Upper lobe of right lung (tissue), 1 donor: ENCODE data around the gene SGIP1. TPM values are rescaled to one million over a fixed set of nuclear protein-coding genes. Genes with fewer than 3 reads are reported as not detected.
A peak's percentile ranks its signal among the peaks of the same experiment; 100 is the strongest.

Experiments
- ATAC-seq: fragments of 200-7000 bp; cut with Tn5 transposase; one replicate; pipeline ENCODE4 v1.9.1; 2020; ENCODE audit warnings: mild to moderate bottlenecking, moderate library complexity
- DNase-seq: peaks from one replicate; pipeline ENCODE4 v3.0.0-alpha.2; 2020
- H3K27ac ChIP-seq: fragments of 200-600 bp; one replicate; pipeline ENCODE4 v1.8.0; 2022
- H3K27me3 ChIP-seq: fragments of 200-600 bp; one replicate; pipeline ENCODE4 v1.8.0; 2022; ENCODE audit warnings: mild to moderate bottlenecking
- H3K36me3 ChIP-seq: fragments of 200-600 bp; one replicate; pipeline ENCODE4 v1.8.0; 2022
- H3K4me1 ChIP-seq: fragments of 200-600 bp; one replicate; pipeline ENCODE4 v1.8.0; 2022
- H3K4me3 ChIP-seq: fragments of 200-600 bp; one replicate; pipeline ENCODE4 v1.8.0; 2022; ENCODE audit warnings: mild to moderate bottlenecking
- H3K9me3 ChIP-seq: fragments of 200-600 bp; one replicate; pipeline ENCODE4 v1.8.0; 2022
- intact Hi-C: fragments of 100-400 bp; cut with DNase I; formaldehyde crosslinking; loops from one replicate; pipeline ENCODE4 v1.11.0; 2022
- total RNA-seq: library from RNA; stranded (reverse); fragmentation: NEBNext Ultra II Directional; extraction: Animal tissue kit (Norgen Biotek cat#: 25700); gene quantifications from one replicate; pipeline ENCODE4 v1.2.1, GENCODE V29; 2021
- TF ChIP-seq, protein P1 (sequence below): fragments of 200-600 bp; IDR thresholded peaks from one replicate; pipeline ENCODE4 v1.8.0; 2022; ENCODE audit warnings: antibody characterized with exemption
- donor health status: DM: no; HTN: yes; CAD: no; lungs with severe emphysema.

SGIP1 gene
- total RNA-seq, 1 donor from 2014 or later = 19.8 TPM

DNA sequence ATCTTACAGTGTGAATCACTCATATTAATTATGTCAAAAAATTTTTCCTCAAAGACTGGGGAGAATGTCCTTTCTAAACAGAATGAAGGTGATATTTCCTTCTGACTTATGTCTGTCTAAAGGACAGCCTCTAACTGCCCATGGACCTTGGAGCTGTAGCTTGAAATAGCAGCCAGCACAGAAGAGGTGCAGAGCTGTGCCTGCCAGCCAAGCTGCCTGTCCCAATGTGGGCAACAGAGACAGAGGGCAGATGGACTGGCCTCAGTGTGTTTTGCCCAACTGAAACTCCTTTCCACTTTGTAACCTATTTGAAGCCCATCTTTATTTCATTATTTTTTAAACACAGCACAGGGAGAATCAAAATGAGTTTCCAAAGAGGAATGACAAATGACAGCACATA lies 120.7 kb downstream of the SGIP1 start:
- Histone ChIP-seq H3K36me3 (no peaks in the 10 kb centered on the region), H3K4me1 (no peaks in the 10 kb centered on the region), H3K27me3 (no peaks in the 10 kb centered on the region), H3K9me3 (no peaks in the 10 kb centered on the region), H3K27ac (no peak overlapping the region), H3K4me3 (no peak overlapping the region)
- DNase-seq (no peak), ATAC-seq (no peak)
- TF ChIP-seq, protein P1, sequence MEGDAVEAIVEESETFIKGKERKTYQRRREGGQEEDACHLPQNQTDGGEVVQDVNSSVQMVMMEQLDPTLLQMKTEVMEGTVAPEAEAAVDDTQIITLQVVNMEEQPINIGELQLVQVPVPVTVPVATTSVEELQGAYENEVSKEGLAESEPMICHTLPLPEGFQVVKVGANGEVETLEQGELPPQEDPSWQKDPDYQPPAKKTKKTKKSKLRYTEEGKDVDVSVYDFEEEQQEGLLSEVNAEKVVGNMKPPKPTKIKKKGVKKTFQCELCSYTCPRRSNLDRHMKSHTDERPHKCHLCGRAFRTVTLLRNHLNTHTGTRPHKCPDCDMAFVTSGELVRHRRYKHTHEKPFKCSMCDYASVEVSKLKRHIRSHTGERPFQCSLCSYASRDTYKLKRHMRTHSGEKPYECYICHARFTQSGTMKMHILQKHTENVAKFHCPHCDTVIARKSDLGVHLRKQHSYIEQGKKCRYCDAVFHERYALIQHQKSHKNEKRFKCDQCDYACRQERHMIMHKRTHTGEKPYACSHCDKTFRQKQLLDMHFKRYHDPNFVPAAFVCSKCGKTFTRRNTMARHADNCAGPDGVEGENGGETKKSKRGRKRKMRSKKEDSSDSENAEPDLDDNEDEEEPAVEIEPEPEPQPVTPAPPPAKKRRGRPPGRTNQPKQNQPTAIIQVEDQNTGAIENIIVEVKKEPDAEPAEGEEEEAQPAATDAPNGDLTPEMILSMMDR = no peak
- intact Hi-C loops = no loop called here

DNA sequence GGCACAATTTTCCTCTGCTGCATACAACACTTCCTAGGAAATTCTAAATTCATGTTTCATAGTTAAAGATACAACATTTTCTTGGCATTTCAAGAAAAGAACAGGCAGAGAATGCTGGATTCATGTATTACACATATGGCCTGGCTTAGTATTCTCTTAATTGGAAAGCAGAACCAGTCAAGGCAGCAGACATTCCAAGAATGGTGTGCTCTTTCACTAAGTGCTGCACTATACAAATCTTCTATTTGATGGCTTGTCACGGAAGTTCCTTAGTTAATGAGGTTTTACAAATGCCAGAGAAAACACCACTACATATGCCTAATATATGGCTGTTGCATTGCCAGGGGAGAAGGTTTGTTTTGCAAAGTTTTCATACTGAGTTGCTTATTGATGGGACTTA lies 137.5 kb downstream of the SGIP1 start:
- no peaks in the 10 kb centered on the region for H3K9me3 ChIP-seq
- ATAC-seq = no peak
- no peaks in the 10 kb centered on the region for H3K27me3 ChIP-seq
- no peak overlapping the region for H3K4me3 ChIP-seq
- intact Hi-C loops = no loop called here
- TF ChIP-seq, protein P1 = no peak
- no peak overlapping the region for H3K27ac ChIP-seq
- no peaks in the 10 kb centered on the region for H3K4me1 ChIP-seq
- no peak for DNase-seq
- H3K36me3 ChIP-seq = no peaks in the 10 kb centered on the region

DNA sequence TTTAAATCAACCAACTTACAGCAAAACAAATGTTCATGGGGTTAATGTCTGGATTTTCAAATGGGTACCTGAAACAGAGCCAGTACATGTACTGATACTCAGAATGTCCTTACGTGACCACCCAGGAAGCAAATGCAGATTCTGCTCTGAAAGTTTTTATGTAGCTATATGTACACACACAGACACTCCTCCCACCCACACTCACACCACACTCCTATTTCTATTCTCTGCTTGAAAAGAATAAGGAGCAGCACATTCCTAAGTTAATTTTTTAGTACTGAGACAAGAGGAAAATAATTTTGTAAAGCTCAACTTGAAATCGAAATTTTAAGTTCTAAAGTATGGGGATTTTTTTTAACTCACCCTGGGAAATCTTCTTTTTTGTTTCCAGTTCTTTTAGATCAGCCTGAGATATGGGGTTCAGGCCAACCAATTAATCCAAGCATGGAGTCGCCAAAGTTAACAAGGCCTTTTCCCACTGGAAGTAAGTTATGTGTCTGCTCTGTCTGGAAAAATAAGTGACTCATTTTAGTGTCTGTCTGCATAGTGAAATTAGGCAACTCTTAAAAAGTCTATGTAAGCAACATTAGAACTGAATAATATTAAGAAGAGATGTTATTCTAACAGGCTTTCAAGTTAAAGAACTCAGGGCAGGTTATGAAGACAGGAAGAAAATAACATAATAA lies 142.8 kb downstream of the SGIP1 start:
- TF ChIP-seq, protein P1 = no peak
- Histone ChIP-seq H3K4me1 (no peaks in the 10 kb centered on the region), H3K36me3 (no peaks in the 10 kb centered on the region), H3K4me3 (no peak overlapping the region), H3K27me3 (no peaks in the 10 kb centered on the region), H3K27ac (peak overlapping the region; percentile 14), H3K9me3 (no peaks in the 10 kb centered on the region)
- ATAC-seq (no peak), DNase-seq (no peak)
- intact Hi-C loops = no loop called here

DNA sequence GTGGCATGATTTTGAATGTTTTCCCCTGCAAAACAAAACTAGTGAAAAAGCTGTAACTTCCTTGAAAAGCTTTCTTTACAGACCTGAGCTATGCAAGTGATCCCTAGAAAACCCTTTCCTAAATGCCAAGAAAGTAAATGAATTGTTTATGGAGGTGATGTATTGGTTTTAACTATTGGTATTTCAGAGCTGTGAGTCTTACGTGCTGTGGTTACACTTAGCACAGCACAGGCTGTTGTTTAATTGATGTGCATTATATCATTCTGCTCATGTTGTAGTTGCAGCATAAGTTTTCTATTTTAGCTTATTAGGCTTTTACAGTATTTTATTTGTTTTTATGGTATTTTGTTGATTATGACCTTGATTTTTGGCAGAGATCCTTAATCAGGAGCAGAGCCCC lies 144.2 kb downstream of the SGIP1 start:
- no peak overlapping the region for H3K4me3 ChIP-seq
- no peak overlapping the region for H3K27ac ChIP-seq
- H3K4me1 ChIP-seq = no peaks in the 10 kb centered on the region
- H3K27me3 ChIP-seq = no peaks in the 10 kb centered on the region
- ATAC-seq (no peak), DNase-seq (no peak)
- H3K36me3 ChIP-seq = no peaks in the 10 kb centered on the region
- TF ChIP-seq, protein P1 = no peak
- H3K9me3 ChIP-seq = no peaks in the 10 kb centered on the region
- intact Hi-C loops = no loop called here

DNA sequence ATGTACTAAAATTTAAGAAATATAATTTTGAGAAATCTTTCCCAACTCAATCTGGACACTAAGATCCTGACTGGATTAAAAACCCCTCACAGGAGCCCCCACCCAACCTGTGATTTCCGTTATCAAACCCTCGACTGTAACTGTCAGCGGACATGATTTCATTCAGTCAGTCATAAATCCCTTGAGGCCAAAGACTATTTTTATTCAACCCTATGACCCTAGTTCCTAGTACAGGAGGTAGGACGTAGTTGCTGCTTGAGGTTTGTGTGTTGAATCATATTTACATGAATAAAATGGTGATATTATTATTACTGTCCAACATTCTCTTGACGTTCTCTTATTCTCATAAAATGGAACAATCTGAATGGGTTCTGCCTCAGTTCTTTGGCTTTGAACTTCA lies 145.2 kb downstream of the SGIP1 start:
- Histone ChIP-seq H3K36me3 (no peaks in the 10 kb centered on the region), H3K27ac (no peak overlapping the region), H3K27me3 (no peaks in the 10 kb centered on the region), H3K4me3 (no peak overlapping the region), H3K4me1 (no peaks in the 10 kb centered on the region), H3K9me3 (no peaks in the 10 kb centered on the region)
- TF ChIP-seq, protein P1 = no peak
- ATAC-seq (no peak), DNase-seq (no peak)
- intact Hi-C loops = no loop called here

DNA sequence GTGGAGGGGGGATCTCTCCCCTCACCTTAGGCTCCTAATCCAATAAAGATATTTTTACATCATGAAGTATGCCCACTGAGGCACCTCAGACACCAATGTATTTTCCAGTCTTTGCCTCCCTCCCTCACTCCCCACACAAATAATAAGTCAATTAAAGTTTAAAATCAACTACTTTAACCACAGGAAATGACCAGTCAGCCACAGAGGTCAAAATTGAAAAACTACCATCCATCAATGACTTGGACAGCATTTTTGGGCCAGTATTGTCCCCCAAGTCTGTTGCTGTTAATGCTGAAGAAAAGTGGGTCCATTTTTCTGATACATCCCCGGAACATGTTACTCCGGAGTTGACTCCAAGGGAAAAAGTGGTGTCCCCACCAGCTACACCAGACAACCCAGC lies 147.7 kb downstream of the SGIP1 start:
- Histone ChIP-seq H3K36me3 (no peaks in the 10 kb centered on the region), H3K4me3 (no peak overlapping the region), H3K4me1 (no peaks in the 10 kb centered on the region), H3K27ac (no peak overlapping the region), H3K27me3 (no peaks in the 10 kb centered on the region), H3K9me3 (no peaks in the 10 kb centered on the region)
- TF ChIP-seq, protein P1 = no peak
- intact Hi-C loops = no loop called here
- DNase-seq (no peak), ATAC-seq (no peak)
